GM21447 (cell line): ENCODE data around the gene HOXB8.

Experiments used
- ATAC-seq: cut with Tn5 transposase; IDR thresholded peaks from one replicate; pipeline ENCODE4 v1.9.1; 2021; ENCODE audit not compliant: unreplicated experiment

HOXB8 gene

DNA sequence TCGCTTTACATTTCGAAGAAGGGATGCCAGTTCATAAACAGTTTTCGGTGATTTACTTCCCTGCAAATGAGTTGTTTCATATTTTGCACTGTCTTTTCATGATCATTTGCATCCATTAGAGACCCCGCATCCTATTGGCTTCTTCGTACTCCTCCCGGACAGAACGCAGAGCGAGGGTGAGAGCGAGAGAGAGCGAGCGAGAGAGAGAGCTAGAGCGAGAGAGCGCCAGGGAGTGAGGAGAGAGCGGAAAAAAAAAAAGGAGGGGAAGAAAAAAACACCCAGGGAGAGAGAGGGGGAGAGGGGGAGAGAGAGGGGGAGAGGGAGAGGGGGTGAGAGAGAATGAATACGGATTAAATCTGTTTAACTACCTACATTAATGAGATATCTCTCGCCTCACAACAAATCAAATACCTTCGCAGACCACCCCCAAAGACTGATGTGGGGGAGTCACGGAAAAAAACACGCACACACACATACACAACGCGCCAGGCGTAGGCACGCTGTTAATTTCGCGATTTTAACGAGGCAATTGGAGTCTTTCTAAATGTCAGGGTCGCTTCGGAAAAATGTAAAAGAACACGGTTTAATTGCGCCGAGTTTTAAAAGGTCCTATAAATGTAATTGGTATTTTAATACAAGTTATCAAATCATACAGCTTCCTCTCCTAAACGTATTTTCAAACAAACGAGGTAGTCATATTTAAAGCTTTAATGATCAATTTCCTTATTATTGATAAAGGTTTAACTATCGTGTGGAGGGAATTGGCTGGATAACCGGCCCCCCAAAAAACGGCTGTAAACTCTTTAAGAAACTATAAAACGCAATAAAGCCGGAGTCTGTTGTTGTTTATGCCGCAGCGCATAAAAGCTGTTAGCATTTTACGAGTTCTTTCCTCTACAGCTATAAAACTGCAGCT is at the start of gene HOXB8:
TSS of gene HOXB8 (minus strand) at position 246 of the 916 bp plus-strand sequence. CDS start 588 bp downstream, outside the sequence.
- ATAC-seq: no peak

DNA sequence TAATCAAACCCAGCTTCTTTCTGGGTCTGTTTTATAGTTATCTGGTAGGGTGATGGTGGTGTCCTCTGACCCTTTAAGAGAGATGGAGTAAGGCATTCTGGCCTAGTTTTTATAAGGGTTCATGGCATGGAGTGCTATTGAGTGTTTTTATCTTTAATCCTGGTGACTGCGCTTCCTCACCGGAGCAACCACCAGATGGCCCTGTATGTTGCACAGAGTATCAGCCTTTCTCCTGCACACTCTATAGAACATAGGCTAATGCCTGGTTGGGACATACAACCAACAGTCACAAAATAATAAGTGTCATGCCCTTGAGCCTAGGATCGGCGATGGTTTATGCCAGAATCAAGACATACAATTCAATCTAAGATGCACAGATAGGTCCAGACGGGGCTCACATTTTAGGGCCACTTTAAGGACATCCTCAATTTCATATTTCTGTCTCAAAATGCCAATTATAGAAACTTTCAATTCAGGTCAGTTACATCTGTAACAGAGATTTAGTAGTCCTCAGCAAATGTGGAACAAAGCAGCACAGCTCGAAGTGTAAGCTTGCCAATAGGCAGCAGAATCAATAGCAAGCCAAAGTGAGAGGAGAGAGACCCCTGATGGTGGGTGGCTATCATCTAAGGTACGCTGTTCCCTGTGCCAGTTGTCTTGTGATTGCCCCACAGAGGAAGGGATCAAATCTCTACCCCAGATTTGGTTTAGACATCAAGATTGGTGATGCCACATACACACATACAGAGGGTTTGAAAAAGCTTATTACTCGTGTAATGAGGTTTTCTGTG is 48.2 kb upstream of the HOXB8 start:
- no peak for ATAC-seq

DNA sequence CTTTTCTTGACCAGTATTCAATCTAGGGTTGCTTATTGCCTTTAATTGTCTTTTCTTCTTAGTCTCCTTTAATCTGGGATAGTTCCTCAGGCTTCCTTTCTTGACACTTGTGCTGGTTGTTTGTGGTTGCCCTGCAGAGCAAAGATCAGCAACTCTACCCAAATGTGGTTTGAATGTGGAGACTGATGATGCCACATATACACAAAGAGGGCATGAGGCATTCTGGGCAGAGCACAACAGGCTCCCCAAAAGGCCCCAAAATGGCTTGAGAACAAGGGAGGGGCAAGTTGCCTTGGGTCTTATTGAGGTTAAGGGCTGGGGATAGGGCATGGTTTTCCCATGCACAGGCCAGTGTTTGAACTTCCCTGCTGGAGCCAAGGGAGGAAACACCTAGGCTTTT is 40.8 kb upstream of the HOXB8 start:
- no peak for ATAC-seq

DNA sequence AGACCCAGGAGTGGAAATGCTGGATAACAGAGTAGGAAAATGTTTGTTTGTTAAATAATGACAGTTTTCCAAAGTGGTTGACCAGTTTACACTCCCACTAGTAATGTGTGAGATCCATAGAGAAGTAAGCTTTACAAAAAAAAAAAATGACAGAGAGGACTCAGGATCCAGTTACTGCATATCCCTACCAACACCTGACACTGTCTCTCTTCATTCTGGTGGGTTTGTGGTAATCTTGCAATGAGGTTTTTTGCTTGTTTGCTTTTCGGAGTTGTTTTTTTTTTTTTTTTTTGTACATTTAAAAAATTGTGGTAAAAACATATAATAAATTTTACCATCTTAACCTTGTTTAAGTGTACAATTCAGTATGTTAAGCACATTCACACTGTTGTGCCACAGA is 34.6 kb upstream of the HOXB8 start:
- no peak for ATAC-seq

DNA sequence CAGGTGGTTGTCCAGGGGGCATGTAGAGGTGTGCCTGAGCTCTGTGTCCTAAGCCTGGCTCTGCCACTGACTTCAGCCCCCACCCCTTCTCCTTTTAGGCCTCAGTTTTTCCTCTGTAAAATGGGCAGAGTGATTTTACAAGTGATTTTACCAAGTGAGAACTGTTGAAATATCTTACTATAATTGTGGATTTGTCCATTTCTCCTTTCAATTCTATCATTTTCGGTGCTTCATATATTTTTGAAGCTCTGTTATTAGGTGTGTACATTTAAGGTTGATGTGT is 32.8 kb upstream of the HOXB8 start:
- ATAC-seq: no peak

DNA sequence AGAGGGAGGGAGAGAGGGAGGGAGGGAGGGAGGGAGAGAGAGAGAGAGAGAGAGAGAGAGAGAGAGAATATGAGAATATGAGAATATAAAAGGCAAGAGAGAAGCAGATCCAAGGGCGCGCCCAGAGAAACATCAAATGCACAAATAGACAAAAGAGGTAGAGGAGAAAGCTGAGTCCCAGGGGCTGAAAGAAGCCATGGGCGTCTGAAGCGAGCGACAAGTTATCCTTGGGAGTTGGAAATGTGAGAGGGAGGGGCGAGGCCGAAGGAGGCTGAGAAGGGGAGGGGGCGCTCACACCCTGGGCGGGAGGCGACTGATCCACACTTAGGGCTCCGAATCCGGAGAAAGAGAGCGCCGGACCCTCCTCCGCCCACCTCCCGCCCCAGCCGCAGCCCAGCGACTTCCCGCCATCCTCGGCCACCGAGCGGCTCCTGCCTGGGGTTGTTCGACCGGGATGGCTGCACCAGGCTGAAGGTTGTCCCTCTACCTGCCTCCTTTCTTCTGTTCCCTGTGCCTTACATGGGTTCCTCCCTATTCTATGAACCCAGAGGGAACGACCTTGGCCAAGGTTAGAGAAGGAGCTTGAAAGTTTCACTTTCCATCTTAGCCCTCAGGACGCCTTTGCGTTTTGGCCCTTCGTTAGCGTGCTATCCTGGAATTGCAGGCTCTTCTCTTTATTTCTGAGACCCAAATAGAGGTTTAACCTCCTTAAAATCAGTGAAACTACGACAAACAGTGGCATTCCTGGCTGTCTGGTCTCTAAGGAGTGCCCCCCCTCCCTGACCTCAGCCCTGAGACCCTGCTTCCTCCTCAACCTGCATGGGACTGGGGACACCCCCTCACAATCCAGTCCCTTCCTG is 32.2 kb upstream of the HOXB8 start:
- peak; percentile 23 for ATAC-seq

DNA sequence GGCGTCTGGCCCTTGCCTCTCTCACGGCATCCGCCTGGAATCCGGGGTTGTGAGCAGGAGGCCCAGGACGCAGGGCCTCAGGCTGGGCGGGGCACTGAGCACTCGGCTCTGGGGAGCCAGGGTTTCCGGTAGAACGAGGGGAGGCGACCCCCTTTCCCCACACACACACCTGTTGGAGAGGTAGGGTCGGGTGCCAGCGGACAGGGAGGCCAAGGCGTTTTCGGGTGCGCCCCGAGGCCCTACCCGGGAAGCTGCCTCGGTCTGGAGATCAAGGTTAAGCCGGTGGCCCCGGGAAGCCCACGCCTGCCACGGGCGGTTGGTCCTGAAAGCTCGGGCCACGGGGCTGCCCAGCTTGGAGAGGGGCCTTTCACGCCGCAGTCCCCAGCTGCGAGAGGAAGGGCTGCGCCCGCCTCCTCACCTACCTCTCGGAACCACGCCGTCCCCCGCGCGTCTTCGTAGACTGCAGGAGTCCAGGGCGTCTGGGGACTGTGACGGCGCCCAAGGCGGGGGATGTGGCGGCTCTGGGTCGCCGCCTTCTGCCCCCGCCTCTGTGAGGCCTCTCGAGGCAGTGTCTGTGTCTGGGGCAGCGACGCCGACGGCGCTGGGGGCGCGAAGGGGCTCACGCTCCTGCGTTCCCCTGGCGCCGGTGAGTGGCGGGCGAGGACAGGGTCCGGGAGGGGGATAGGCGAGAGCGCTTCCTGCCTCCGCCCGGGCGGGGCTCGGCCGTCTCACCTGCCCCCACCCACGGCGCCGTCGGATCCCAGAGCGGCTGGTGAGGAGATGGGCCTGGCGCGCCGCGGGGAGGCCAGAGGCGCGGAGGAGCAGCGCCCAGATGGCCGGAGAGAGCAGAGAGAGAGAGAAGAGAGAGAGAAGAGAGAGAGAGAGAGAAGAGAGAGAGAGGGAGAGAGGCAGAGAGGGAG is 31.4 kb upstream of the HOXB8 start:
- peak; percentile 52 for ATAC-seq

DNA sequence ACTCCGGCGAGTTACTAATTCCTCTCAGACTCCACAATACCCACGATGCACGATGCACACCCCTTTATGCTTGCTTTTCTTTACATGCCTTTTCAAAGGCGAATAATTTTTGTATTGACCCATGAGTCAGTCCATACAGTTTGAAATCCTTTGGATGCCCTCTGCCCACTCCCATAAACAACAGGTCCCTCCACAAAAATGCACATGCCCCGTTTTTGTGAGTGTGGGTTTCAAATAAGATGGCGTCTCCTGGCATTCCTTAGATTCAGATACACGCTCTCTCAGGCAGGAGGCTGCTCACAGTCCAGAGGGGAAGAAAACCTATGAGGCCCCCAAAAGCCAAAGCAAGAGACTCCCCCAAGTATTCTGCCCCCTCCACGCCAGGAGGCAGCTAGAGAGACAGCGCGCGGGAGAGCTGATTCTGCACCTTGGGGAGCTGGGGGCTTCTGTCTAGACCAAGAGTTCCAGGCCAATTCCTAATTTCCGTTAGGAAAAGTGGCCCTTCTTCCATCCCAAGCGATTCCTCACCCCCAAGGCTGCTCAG is 30.6 kb upstream of the HOXB8 start:
- no peak for ATAC-seq

DNA sequence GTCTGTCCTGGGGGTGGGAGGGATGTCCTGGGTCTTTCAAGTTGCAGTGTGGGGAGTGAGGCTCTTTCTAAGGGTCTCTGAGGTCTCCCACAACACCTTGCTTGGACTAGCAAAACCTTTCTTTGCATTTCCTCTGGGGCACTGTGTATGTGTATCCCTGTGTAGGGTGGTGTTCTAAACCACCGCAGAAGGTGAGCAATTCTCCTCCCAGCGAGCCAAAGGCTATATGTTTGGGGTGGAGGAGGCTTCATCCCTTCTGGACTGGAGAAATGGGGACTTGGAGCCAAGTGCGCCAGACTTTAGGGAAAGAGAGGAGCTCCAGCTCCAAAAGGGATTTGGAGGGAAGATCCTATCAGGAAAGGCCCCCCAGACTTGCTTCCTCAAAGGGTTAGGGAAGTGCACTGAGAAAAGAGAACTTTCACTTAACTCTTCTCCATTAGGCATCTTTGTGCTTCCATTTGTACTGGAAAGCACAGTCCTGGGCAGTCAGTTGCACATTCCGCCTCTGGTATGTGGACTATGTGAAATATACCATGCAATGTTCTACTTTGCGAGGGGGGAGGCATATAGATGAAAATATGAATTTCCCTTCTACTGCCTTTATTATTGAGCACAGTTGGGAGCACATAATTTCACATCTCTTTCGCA is 29.9 kb upstream of the HOXB8 start:
- no peak for ATAC-seq

DNA sequence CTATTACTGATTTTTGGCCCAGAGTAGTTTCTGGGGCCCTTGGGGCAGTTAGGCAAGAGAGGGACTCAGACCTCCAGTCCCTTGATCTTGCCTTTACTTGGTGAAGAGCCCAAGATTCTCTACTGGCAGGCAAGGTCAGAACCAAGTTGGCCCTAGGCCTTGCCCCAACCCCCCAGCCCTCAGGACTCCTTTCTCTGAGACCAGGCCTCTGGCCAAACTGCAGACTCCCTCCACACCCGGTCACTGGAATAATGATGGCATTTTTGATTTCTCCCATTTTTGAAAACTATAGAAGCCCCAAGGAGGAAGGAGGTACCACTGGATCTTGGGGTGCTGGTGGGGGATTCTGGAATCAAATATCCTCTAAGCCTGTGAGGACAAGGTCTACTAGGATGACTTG is 29.1 kb upstream of the HOXB8 start:
- ATAC-seq: no peak

DNA sequence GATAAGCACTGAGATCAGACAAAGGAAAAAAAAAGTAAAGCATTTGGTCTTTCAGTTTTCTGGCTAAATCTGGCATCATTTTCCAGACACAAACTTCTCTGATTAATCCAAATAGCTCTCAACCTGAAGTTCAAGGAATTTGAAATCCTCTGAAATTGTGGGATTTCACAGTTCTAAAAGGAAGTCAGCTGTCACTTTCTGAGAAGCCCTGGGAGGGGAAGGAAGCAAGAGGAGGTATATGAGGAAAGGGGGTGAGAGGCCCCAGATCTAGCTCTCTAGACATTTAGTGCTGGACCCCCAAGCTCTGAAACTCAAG is 28.6 kb upstream of the HOXB8 start:
- ATAC-seq: no peak

DNA sequence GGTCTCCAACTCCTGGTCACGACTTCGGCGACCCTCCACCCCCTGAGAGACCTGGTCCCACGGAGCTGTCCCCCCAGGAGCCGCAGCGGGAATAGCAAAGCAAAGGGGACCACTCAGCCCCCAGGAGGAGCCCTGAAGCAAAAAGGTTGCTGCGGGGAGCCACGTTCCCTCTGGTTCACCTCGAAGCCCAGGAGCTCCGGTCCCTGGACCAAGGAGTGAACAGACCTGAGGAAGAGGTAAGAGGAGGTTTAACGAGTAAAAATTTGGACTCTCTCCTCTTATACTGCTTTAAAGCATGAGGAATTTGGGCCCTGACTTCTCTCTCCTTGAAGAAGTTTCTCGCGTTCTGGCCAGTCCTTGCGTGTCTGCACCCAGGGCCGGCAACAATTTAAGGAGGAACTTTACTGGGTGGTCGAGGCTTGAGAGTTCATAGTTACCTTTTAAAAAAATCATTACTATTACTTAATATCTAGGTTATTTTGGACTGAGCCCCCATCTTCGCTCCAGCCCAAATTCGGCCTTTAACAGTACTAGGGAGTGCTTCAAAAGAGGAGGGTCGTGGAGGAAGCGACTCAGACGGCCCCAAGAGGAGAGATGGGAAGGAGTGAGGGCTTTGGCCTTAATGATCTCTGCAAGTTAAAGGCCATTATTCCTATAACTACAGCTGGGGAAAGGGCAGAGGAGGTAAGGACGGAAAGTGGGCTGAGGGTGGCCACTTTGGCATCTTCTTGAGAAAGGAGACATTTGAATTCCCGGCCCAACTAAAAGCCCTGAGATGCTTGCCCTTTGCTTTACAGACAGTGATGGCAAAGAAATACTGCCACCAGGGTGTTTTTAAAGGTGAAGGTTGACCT is 28.0 kb upstream of the HOXB8 start:
- no peak for ATAC-seq

DNA sequence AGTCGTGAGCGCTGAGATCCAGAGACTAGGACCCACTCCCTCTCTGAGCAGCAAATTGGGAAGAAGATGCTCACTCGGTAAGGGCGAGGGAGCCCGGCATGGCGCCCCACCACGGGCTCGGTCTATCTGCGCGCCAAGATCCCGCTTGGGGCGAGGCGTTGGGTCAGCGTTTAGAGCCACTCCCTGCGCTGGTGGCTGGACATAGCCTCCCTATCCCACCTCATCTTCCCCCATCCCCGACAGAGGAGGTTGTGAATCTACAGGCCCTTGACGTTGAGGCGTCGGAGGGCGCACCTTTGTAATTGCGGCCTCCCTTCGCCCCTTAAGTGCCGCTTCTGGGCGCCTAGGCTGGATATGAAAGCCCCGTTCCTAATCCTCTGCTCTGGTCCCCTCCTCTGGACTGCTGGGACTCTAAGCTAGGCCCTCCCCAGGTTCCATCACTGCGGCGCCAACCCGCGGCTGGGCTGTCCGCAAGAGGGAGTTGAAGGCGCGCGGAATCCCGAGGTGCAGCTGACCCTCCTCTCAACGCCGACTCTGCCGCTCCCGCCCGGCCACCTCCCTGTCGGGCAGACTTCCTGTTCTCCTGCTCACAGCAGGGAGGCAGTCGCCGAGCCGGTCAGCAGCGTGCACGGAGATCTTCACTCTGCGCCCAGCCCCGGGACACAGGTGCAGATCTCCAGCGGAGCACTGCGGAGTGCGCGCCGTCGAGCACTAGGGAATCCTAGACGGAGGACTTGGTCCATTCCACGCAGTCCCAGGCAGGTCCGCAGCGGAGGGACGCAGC is 27.2 kb upstream of the HOXB8 start:
- ATAC-seq: no peak

DNA sequence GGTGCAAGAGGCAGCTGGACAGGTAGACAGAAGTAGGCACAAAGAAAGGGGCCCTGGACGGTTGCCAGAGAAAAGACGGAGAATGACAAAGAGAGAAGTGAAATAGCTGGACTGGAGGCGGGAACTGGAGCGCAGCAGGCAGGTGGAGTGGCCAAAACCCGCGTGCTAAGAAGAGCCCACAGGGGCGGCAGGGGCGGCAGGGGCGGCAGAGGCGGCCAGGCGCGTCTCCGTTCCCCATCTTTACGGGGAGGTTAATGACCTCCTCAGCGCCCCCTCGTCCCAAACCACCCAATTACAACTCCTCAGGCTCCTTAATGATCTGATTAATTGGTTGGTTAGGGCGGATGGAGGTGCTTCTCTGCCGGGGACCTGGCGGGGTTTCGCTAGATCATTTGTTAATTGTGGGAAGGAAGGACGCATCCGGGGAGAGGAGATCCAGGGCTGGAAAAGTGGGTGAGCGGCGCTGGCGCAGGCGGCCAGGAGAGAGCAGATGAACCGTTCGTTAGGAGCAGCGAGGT is 26.5 kb upstream of the HOXB8 start:
- ATAC-seq: no peak

DNA sequence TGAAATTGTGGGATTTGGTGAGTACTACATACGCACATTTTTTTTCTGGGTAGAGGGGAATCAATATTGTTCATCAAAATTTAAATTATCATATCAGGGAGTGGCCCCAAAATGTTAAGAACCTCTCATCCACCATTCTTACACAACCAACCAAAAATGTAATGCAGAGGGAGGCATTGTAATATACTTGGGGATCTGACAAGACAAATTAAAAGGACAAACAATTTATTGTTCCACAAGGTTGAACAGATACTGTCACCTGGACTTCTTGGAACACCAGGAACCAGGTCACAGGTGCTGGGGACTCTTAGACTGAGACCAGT is 25.7 kb upstream of the HOXB8 start:
- ATAC-seq: no peak

DNA sequence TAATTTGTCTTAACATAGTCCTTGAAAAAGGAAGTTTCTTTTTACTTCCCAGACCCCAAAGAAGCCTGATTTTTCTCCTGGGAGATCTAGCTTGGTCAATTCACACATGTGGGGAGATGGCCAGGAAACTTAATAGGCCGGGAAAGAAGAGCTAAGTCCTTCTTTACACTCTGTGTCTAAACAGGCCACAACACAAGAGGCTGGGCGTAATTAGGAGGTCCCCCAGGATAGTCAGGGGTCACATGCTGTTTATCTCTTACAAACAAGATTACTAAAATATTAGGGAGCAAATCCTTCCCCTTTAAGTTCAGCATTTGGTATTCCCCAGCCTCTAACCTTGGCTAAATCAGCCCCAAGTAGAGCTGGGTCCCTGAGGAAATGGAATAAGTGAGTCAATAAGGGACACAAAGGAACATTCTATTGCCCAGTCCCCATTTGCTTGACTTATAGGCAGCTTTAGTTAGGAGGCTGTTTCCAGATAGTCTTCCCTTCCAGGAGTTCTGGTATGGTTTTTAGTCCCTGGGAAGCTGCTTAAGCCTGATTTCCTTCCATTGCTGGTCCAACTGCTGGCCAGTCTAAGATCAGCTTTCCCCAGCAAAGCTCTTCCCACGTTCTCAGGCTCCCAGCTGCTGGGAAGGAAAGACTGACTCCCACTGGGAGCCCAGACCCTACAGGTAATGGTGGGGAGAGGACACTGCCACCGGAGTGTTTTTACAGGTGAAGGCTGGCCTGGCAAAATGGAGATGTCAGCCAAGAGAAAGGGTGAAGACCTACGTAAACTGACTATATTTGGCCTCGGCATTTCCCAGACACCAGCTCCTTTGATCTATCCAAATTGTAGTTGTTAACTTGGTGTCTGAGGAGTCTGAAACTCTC is 25.1 kb upstream of the HOXB8 start:
- ATAC-seq: no peak

DNA sequence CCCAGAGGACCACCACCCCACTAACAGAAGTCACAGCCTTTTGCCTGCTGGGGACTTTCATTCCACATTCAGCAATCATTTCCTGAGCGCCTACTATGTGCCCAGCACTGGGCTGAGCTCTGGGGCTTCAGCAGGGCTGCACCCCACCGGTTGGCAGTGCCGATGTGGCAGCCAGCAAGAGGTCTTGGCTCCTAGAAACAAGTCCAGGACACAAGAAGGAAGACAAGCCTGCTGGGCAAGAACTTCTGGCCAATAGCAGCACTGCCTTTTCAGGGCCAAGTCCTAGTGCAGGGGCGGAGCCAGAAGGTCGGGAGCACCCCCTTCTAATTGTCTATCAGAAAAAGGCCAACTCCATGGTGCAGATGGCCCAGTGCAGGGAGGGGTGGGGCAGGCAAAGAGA is 24.0 kb upstream of the HOXB8 start:
- ATAC-seq: no peak
